ENCODE results near the gene TEKT3.

TEKT3 gene

GRCh38 chr17:15349119-15349518 is 7.7 kb upstream of the TEKT3 start:
- DNase-seq, result no peak

GRCh38 chr17:15348021-15348420 is 6.6 kb upstream of the TEKT3 start:
- no peak for DNase-seq

GRCh38 chr17:15346066-15346595 is 4.7 kb upstream of the TEKT3 start:
- DNase-seq, result no peak

GRCh38 chr17:15343749-15344148 is 2.4 kb upstream of the TEKT3 start:
- DNase-seq, result peak; percentile 72

- DNase-seq, result peak; percentile 28
These were observed 1.1 kb upstream of the TEKT3 start for GRCh38 chr17:15342460-15342859.

GRCh38 chr17:15341966-15342365 is 569 bp upstream of the TEKT3 start:
- DNase-seq, result no peak

- no peak for DNase-seq
These were observed 431 bp downstream of the TEKT3 start for GRCh38 chr17:15340966-15341365.

GRCh38 chr17:15335446-15335845 is 6.0 kb downstream of the TEKT3 start:
- no peak for DNase-seq

- DNase-seq, result no peak
These were observed 7.1 kb downstream of the TEKT3 start for GRCh38 chr17:15334266-15334665.

GRCh38 chr17:15332338-15332737 is 9.1 kb downstream of the TEKT3 start:
- peak; percentile 24 for DNase-seq

- DNase-seq, result no peak
These were observed 18.3 kb downstream of the TEKT3 start for GRCh38 chr17:15323131-15323530.

GRCh38 chr17:15321556-15322251 is 19.7 kb downstream of the TEKT3 start:
- peak; percentile 65 for DNase-seq

- DNase-seq, result no peak
These were observed 21.9 kb downstream of the TEKT3 start for GRCh38 chr17:15319452-15320010.

GRCh38 chr17:15311996-15312395 is 29.4 kb downstream of the TEKT3 start:
- DNase-seq, result no peak

GRCh38 chr17:15309793-15310192 is 31.6 kb downstream of the TEKT3 start:
- DNase-seq, result no peak

GRCh38 chr17:15309236-15309635 is 32.2 kb downstream of the TEKT3 start:
- DNase-seq, result no peak

GRCh38 chr17:15308758-15309157 is 32.6 kb downstream of the TEKT3 start:
- DNase-seq, result no peak

- DNase-seq, result no peak
These were observed 33.7 kb downstream of the TEKT3 start for GRCh38 chr17:15307710-15308111.

GRCh38 chr17:15303851-15304250 is 37.5 kb downstream of the TEKT3 start:
- no peak for DNase-seq

- DNase-seq, result no peak
These were observed 38.1 kb downstream of the TEKT3 start for GRCh38 chr17:15303268-15303667.

GRCh38 chr17:15301845-15302244 is 39.6 kb downstream of the TEKT3 start:
- DNase-seq, result no peak

- DNase-seq, result peak; percentile 81
These were observed 43.2 kb downstream of the TEKT3 start for GRCh38 chr17:15298176-15298575.

GRCh38 chr17:15293558-15293957 is 47.8 kb downstream of the TEKT3 start:
- DNase-seq, result no peak

GRCh38 chr17:15291674-15292361 is 49.6 kb downstream of the TEKT3 start:
- DNase-seq, result peak; percentile 82
